Uterus (tissue), 2 donors: ENCODE results near the gene MINDY3.

ENCODE experiments used
- CTCF ChIP-seq, 4 experiments: fragments of 200-600 bp in 2 of 4; fragments of 450-650 bp in 2 of 4; sonication (generic) in 2 of 4; IDR thresholded peaks; one replicate each; pipeline ENCODE4 v1.5.1; 2016 to 2019; ENCODE audit warnings: antibody characterized with exemption in 4 of 4, mild to moderate bottlenecking in 2 of 4, moderate library complexity in 1 of 4
- POLR2A ChIP-seq, 2 donors: fragments of 450-650 bp; IDR thresholded peaks; one replicate each; pipeline ENCODE4 v1.6.1; 2016; ENCODE audit warnings: antibody characterized with exemption in 2 of 2, mild to moderate bottlenecking in 1 of 2, moderate library complexity in 1 of 2

GRCh38 chr10:15741581-15741980 is 118.7 kb downstream of the MINDY3 start:
- no peak for TF ChIP-seq CTCF (IDR thresholded peaks at IDR 0.05)
- TF ChIP-seq POLR2A (IDR thresholded peaks at IDR 0.05): no peak
